ENCODE results near the gene LENEP. TPM values are rescaled to one million over a fixed set of nuclear protein-coding genes. Genes with fewer than 3 reads are reported as not detected.
A peak's percentile ranks its signal among the peaks of the same experiment; 100 is the strongest.
"Not testable (repeated sequence)": the region's sequence is repeated elsewhere in the genome, so short reads cannot be mapped to it uniquely, and the experiment has no call there.

The LENEP gene
- polyA plus RNA-seq, 1 donor = 0.33 TPM

GRCh38 chr1:154989195-154989860, 4.1 kb upstream of the LENEP start:
- Histone ChIP-seq H3K27ac (ENCODE audit: low read length) (no peak overlapping the region), H3K36me3 (ENCODE audit: control insufficient read depth, insufficient read depth, low read length) (peaks cover 43% of the 10 kb centered on the region), H3K4me3 (ENCODE audit: low read length) (no peak overlapping the region), H3K27me3 (ENCODE audit: control insufficient read depth, insufficient read depth, low read length) (no peaks in the 10 kb centered on the region), H3K9me3 (ENCODE audit: control insufficient read depth, low read depth, low read length) (no peaks in the 10 kb centered on the region), H3K4me1 (ENCODE audit: control insufficient read depth, insufficient read depth, low read length) (peaks cover 12% of the 10 kb centered on the region)
- peak in 1 of 2 donors; percentile 45 for DNase-seq
- no CpG with 5 or more reads among the region's 3 CpGs for WGBS (ENCODE audit: insufficient coverage, low lambda C conversion rate)

- Histone ChIP-seq H3K27ac (ENCODE audit: low read length) (no peak overlapping the region), H3K9me3 (ENCODE audit: control insufficient read depth, low read depth, low read length) (no peaks in the 10 kb centered on the region), H3K27me3 (ENCODE audit: control insufficient read depth, insufficient read depth, low read length) (no peaks in the 10 kb centered on the region), H3K36me3 (ENCODE audit: control insufficient read depth, insufficient read depth, low read length) (peaks cover 43% of the 10 kb centered on the region), H3K4me3 (ENCODE audit: low read length) (no peak overlapping the region), H3K4me1 (ENCODE audit: control insufficient read depth, insufficient read depth, low read length) (peaks cover 12% of the 10 kb centered on the region)
- no peak for DNase-seq
- WGBS (ENCODE audit: insufficient coverage, low lambda C conversion rate) = no CpG with 5 or more reads among the region's 8 CpGs
These were observed 3.1 kb upstream of the LENEP start for GRCh38 chr1:154990276-154990675.

GRCh38 chr1:154992721-154993571, 440 bp upstream of the LENEP start:
- Histone ChIP-seq H3K36me3 (ENCODE audit: control insufficient read depth, insufficient read depth, low read length) (peaks cover 32% of the 10 kb centered on the region), H3K27ac (ENCODE audit: low read length) (no peak overlapping the region), H3K9me3 (ENCODE audit: control insufficient read depth, low read depth, low read length) (no peaks in the 10 kb centered on the region), H3K27me3 (ENCODE audit: control insufficient read depth, insufficient read depth, low read length) (no peaks in the 10 kb centered on the region), H3K4me1 (ENCODE audit: control insufficient read depth, insufficient read depth, low read length) (peaks cover 12% of the 10 kb centered on the region), H3K4me3 (ENCODE audit: low read length) (no peak overlapping the region)
- DNase-seq = peak in 1 of 2 donors; percentile 30
- WGBS (ENCODE audit: insufficient coverage, low lambda C conversion rate) = no CpG with 5 or more reads among the region's 14 CpGs

- no peak overlapping the region for H3K27ac ChIP-seq (ENCODE audit: low read length)
- no CpG with 5 or more reads among the region's 1 CpG for WGBS (ENCODE audit: insufficient coverage, low lambda C conversion rate)
- DNase-seq = no peak
These were observed 842 bp downstream of the LENEP start for GRCh38 chr1:154994269-154994587.

GRCh38 chr1:154994591-154994990, 1.2 kb downstream of the LENEP start:
- no peak overlapping the region for H3K27ac ChIP-seq (ENCODE audit: low read length)
- H3K27me3 ChIP-seq (ENCODE audit: control insufficient read depth, insufficient read depth, low read length) = no peaks in the 10 kb centered on the region
- no peak for DNase-seq
- no peak overlapping the region for H3K4me3 ChIP-seq (ENCODE audit: low read length)
- peaks cover 15% of the 10 kb centered on the region for H3K36me3 ChIP-seq (ENCODE audit: control insufficient read depth, insufficient read depth, low read length)
- peaks cover 10% of the 10 kb centered on the region for H3K4me1 ChIP-seq (ENCODE audit: control insufficient read depth, insufficient read depth, low read length)
- peaks cover 2% of the 10 kb centered on the region for H3K9me3 ChIP-seq (ENCODE audit: control insufficient read depth, low read depth, low read length)
- no CpG with 5 or more reads among the region's 3 CpGs for WGBS (ENCODE audit: insufficient coverage, low lambda C conversion rate)

More at GRCh38 chr1:154994269-154994587, 842 bp downstream of the LENEP start:
- Histone ChIP-seq H3K36me3 (ENCODE audit: control insufficient read depth, insufficient read depth, low read length) (peaks cover 19% of the 10 kb centered on the region), H3K4me3 (ENCODE audit: low read length) (no peak overlapping the region), H3K4me1 (ENCODE audit: control insufficient read depth, insufficient read depth, low read length) (peaks cover 11% of the 10 kb centered on the region), H3K9me3 (ENCODE audit: control insufficient read depth, low read depth, low read length) (peaks cover 1% of the 10 kb centered on the region), H3K27me3 (ENCODE audit: control insufficient read depth, insufficient read depth, low read length) (no peaks in the 10 kb centered on the region)

- WGBS (ENCODE audit: insufficient coverage, low lambda C conversion rate) = no CpG with 5 or more reads among the region's 13 CpGs
- not testable (repeated sequence) for H3K36me3 ChIP-seq (ENCODE audit: control insufficient read depth, insufficient read depth, low read length); H3K27me3 ChIP-seq (ENCODE audit: control insufficient read depth, insufficient read depth, low read length); H3K27ac ChIP-seq (ENCODE audit: low read length); H3K4me3 ChIP-seq (ENCODE audit: low read length); H3K9me3 ChIP-seq (ENCODE audit: control insufficient read depth, low read depth, low read length)
- H3K4me1 ChIP-seq (ENCODE audit: control insufficient read depth, insufficient read depth, low read length) = peaks cover 15% of the 10 kb centered on the region
- DNase-seq = peak in 1 of 2 donors; percentile 65
These were observed 2.1 kb downstream of the LENEP start for GRCh38 chr1:154995301-154995983.

GRCh38 chr1:154996966-154997701, 3.7 kb downstream of the LENEP start:
- DNase-seq = no peak
- H3K27ac ChIP-seq (ENCODE audit: low read length) = no peak overlapping the region
- H3K36me3 ChIP-seq (ENCODE audit: control insufficient read depth, insufficient read depth, low read length) = peaks cover 5% of the 10 kb centered on the region
- no CpG with 5 or more reads among the region's 15 CpGs for WGBS (ENCODE audit: insufficient coverage, low lambda C conversion rate)
- H3K27me3 ChIP-seq (ENCODE audit: control insufficient read depth, insufficient read depth, low read length) = no peaks in the 10 kb centered on the region
- H3K9me3 ChIP-seq (ENCODE audit: control insufficient read depth, low read depth, low read length) = peaks cover 2% of the 10 kb centered on the region
- H3K4me3 ChIP-seq (ENCODE audit: low read length) = no peak overlapping the region
- H3K4me1 ChIP-seq (ENCODE audit: control insufficient read depth, insufficient read depth, low read length) = peaks cover 15% of the 10 kb centered on the region

GRCh38 chr1:154998201-154998780, 4.9 kb downstream of the LENEP start:
- no CpG with 5 or more reads among the region's 16 CpGs for WGBS (ENCODE audit: insufficient coverage, low lambda C conversion rate)
- no peak overlapping the region for H3K27ac ChIP-seq (ENCODE audit: low read length)

GRCh38 chr1:154998818-154999570, 5.6 kb downstream of the LENEP start:
- H3K9me3 ChIP-seq (ENCODE audit: control insufficient read depth, low read depth, low read length) = peaks cover 2% of the 10 kb centered on the region
- DNase-seq = peak in 1 of 2 donors; percentile 71
- no CpG with 5 or more reads among the region's 40 CpGs for WGBS (ENCODE audit: insufficient coverage, low lambda C conversion rate)

More at GRCh38 chr1:154998201-154998780, 4.9 kb downstream of the LENEP start:
- Histone ChIP-seq H3K27me3 (ENCODE audit: control insufficient read depth, insufficient read depth, low read length) (no peaks in the 10 kb centered on the region), H3K4me1 (ENCODE audit: control insufficient read depth, insufficient read depth, low read length) (peaks cover 15% of the 10 kb centered on the region), H3K4me3 (ENCODE audit: low read length) (no peak overlapping the region), H3K36me3 (ENCODE audit: control insufficient read depth, insufficient read depth, low read length) (no peaks in the 10 kb centered on the region), H3K9me3 (ENCODE audit: control insufficient read depth, low read depth, low read length) (peaks cover 2% of the 10 kb centered on the region)
- no peak for DNase-seq

More at GRCh38 chr1:154998818-154999570, 5.6 kb downstream of the LENEP start:
- Histone ChIP-seq H3K4me1 (ENCODE audit: control insufficient read depth, insufficient read depth, low read length) (peaks cover 15% of the 10 kb centered on the region), H3K36me3 (ENCODE audit: control insufficient read depth, insufficient read depth, low read length) (no peaks in the 10 kb centered on the region), H3K27me3 (ENCODE audit: control insufficient read depth, insufficient read depth, low read length) (no peaks in the 10 kb centered on the region), H3K27ac (ENCODE audit: low read length) (peak overlapping the region; percentile 56), H3K4me3 (ENCODE audit: low read length) (peak overlapping the region; percentile 74)
